ENCODE results near the gene RPAP3.
A peak's percentile ranks its signal among the peaks of the same experiment; 100 is the strongest.

DNA sequence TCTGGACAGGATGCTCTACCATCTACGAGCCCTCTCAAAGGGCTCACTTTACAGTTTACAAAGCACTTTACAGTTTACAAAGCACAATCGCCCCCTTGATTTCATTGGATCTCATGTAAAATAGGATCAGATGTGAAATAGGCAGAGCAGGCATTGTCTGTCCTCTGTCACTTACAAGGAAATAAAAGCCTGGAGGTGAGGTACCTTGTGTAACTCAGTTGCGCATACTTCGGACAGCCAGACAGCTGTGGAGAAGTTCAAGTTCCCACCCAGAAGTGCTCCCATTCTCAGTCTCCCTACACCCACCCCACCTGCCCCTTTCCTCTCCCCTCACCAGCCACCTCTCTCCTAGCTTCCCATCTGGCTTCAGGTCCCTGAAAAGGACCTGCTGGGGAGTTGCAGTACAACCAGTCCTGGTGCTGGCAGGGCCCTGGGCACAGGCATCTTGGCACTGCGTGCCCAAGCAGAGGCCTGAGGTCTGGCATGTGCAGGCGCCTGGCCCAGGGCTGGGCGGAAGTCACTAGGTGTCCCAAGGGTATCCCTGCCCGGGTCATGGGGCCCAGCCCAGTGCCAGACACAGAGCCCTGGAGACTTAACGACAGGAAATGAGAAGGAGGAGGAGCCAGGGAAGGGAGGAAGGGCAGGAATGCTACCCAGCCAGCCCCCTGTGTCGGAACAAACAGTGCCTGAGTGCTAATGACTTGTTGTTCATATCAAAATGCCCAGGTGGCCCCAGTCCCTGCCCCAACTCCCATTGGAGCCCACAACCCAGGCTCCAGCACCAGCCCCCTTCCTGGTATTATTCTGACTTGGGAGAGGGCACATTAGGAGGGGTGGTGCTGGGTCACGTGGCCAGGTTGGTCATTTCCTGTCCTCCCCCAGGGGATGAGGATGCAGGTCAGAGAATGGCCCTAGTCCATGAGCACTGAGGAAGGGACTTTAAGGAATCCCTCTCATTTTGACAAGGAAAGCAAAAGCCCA lies 47.5 kb upstream of the RPAP3 start:
- TF ChIP-seq CTCF (IDR thresholded peaks at IDR 0.05) (peak in 1 of 6 experiments; percentile 18), POLR2A (IDR thresholded peaks at IDR 0.05) (peak in 1 of 2 donors; percentile 11)
